HG03432 (cell line): ENCODE data around the gene CHMP1A.

ENCODE experiments used
- ATAC-seq: cut with Tn5 transposase; IDR thresholded peaks from one replicate; pipeline ENCODE4 v1.9.1; 2021; ENCODE audit warnings: mild to moderate bottlenecking, moderate library complexity; ENCODE audit not compliant: unreplicated experiment

CHMP1A gene

DNA sequence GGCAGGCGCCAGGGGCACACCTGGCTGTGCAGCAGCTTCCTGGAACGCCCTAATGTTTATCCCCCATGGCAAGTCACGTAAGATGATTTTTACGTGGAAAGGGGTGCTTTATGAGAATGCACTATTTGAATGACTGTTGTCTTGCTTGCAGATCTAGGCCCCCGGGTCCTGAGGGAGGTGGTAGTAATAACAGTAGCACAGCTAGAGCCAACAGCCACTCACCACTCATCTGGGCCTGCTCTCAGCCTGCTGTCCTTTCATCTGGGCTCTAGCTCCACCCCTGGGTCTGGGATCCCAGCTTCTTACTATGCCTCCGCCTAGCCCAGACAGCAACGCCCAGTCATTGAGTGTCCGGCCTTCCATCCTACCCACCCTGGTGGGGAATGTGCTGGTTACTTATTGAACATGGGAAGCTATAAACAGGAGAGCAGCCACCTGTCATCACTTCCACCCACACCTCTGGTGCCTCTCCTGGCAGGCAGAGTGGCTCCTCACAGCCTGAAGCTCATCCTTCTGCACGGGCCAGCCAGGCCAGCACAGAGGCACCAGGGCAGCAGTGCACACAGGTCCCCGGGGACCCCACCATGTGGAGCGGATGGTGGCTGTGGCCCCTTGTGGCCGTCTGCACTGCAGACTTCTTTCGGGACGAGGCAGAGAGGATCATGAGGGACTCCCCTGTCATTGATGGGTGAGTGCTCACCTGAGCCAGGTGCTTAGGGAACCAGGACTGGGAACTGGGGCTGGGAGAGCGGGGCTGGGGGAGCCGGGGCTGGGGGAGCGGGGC is 27.5 kb downstream of the CHMP1A start:
- ATAC-seq = no peak

DNA sequence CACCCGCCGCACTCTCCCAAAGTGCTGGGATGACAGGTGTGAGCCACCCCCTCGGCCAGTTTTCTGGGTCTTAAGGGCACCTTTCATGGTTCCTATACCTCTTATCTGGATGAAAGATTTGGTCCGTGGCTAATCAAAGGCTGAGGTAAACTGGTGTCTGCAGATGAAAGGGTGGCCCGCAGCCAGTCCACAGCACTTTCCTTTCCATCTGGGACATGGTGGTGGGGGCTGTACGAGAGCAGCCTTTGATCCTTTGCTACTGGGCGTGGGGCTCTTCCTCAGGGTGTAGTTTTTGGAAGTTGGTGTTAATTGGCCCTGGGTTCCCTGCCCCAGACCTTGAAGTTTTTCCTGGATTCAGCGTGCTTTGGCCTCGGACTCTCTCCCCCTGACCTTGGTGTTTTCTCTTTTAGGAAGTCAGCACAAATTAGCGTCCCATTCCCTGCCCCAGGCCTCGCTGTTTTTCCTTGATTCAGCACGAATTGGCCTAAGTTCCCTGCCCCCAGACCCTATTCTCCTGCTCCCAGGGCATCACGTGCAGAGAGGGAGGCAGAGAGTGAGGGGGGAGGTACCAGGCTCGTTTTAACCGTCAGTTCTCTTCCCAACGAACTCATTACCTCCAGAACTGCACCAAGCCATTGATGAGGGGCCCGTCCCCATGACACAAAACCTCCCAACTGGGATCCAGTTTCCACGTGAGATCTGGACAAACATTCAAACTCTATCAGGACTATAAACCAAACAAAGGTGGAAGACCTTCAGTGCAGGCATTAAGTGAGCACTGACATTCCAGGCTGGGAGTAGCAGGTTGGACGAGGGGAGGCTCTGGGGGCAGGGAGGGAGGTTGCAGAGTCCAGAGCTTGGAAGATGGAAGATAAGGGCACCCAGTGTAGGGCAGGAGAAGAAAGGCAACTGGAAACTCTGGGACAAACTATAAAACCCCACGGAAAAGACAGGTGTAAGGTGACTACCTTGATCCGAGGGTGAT is 32.4 kb downstream of the CHMP1A start:
- no peak for ATAC-seq

DNA sequence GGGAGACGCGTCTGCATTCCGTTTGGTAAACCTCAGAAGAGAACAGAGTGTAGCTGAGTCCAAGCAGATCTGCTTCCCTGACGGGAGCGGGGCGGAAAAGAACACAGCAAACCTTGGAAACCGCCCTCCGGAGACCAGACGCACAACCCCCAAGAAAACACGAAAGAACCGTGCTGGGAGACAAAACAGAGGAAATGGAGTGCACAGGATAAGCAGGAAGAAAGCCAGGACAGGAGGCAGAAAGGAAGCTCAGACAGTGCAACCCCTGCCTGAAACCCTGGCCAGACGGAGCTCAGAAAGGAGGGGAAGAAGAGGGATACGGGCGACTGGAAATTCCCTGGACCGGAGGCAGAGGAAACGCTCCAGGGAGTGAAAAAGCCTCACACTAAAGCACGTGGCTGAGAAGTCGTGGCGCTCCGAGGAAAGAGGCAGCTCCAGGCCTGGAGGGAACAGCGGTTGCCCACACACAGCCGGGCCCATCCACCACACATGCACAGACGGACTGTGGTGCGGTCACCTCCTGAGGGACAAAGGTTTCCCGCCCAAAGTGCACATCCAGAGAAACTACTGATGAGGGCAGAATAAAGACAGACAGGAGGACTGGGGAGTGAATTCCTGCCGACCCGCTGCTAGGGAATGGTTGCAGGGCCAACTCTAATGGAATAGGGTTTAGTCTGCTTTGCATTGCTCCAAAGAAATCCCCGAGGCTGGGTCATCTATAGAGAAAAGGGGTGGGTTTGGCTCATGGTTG is 33.8 kb downstream of the CHMP1A start:
- ATAC-seq = no peak

DNA sequence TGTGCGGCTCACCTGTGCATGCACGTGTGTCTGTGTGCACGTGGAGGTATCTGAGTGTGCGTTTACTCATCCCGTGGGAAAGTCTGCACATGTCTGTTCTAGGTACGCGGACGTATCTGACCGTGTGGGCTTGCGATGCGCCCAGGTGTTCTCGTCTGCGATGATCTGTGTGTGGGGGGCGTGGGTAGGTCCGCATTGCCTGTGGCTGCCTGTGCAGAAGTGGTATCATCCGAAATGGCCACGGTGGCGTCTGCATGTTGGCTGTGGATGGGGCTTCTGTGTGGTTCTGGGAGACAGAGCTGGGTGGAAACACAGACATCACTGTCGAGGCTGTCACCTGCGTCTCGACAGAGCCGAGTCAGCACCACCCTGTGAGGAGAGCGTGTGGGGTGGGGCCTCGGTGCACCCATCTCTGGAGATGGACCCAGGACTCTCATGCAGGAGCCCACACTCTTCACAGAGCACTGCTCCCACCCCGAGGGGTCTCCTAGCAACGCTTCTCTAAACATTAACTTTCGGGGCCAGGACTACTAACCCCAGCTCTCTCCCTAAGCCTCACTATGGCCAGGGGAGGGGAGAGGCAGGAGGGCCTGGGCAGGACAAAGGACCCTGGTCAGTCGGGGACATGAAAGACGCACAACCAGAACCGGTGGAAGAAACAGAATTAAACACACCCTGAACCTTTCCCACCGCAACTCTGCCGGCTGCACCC is 35.7 kb downstream of the CHMP1A start:
- no peak for ATAC-seq

DNA sequence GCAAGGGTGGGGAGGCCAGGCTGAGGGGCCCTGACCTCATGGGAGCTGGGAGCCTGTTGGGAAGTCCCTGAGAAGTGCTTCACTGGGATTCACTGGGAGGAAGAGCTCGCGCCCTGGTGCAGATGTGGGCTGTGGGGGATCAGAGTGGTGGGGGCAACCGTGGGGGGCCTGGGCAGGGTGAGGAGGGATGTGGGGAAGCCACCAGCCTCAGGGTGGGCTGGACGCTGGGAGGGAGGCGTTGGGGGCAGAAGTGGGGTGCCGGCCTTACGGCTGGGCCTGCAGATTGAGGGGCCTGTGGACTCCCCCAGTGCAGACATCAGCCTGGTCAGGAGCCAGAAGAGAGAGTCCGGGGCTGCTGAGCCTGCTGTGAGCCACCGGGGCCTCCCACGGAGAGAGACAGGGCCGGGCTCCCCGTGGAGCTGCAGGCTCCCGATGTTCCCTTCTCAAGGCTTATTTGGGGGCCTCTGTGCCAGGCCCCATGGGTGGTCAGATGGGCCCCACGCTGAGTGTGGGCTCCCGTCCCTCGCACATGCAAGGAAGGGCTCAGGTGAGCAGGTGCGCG is 36.3 kb downstream of the CHMP1A start:
- ATAC-seq = no peak

DNA sequence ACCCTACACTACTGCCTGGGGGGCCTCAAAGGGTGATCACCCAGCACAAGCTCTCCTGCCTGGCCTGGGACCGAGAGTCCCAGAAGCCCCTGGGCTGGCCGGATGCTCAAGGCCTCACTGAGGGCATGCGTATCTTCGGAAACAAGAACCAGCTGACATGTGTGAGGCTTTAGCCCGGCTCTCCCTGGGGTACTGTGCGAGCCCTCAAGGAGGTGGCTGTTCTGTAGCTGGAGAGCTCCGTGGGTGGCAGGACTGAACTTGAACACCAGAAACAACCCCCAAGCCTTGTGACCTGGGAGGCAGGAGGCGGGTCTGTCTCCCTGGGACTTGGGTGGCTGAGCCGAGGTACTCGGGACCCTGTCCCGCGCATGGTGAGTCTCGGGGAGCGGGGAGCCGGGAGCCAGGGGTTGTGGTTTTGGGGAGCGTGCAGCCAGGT is 37.1 kb downstream of the CHMP1A start:
- no peak for ATAC-seq

DNA sequence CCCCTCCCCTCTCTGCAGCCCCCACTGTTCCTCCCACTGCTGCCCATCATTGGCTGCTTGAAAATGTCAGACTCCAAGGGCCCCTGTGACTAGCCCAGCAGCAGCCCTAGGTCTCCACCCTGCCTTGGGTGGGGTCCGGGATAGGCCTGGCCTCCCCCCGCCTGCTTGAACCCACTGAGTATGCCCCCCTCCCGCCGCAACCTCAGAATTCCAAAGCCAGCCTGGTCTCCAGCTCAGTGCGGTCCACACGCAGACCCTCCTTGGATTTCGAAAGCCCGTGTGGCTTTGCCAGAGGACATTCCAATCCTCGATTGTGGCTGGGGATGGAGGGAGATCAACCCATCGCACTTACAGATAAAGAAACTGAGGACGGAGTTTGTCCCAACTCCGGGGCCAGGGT is 37.7 kb downstream of the CHMP1A start:
- ATAC-seq = no peak

DNA sequence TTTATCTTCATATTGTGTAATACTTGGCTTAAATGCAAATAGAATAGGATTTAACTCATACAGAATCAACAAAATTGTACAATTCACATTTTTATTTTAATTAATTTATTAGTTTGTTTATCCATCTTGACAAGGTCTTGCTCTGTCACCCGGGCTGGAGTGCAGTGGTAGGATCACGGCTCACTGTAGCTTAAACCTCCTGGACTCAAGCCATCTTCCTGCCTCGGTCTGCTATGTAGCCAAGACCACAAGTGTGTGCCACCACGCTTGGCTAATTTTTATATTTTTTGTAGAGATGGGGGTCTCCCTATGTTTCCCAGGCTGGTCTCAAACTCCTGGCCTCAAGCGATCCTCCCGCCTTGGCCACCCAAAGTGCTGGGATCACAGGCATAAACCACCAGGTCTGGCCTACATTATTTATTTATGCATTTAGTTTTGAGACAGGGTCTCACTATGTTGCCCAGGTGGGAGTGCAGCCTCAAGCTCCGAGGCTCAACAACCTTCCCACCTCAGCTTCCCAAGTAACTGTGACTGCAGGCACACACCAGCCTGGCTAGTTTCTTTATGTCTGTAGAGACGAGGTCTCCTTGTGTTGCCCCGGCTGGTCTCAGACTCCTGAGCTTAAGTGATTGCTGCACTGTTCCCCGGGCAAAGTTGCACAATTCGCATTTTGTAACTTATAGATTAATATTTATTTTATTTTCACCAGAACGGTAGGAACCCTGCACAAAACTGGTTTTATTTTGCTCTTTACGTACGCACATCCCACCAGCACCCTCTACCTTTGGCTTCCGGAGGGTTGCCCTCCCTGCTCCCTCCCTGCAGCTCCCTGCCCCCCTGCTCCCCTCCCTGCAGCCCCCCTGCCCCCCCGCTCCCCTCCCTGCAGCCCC is 39.2 kb downstream of the CHMP1A start:
- no peak for ATAC-seq

DNA sequence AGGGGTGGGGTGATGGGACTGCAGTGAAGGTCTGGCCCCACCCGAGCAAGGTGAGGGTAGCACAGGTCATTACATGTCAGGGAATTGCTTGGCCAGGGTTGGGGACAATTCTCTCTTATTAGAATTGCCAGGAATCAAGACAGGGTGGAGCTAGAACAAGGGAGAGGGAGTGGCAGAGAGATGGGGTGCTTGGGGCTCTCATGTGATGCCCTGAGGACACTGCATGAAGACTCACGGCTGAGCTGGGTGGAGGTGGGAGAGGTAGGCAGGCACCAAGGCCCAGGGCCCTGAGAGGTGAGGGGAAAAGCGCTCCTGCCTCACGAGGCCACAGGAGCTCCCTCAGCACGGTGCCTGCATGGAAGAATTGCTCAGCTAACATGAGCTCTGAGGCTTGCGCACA is 40.5 kb downstream of the CHMP1A start:
- ATAC-seq = no peak

DNA sequence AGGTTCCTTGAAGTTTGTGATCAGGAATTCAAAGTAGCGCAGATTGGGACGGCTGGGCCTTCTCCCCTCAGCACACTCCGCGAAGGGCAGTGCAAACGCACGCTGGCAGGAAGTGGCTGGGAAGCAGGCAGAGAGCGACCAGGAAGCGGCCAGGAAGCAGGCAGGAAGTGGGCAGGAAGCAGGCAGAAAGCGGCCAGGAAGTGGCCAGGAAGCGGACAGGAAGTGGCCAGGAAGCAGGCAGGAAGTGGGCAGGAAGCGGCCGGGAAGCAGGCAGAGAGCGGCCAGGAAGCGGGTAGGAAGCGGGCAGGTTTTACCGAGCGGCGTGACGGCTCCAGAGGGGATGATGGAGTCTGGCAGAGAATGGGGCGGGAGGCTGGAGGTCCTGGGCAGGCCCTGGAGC is 40.9 kb downstream of the CHMP1A start:
- no peak for ATAC-seq

DNA sequence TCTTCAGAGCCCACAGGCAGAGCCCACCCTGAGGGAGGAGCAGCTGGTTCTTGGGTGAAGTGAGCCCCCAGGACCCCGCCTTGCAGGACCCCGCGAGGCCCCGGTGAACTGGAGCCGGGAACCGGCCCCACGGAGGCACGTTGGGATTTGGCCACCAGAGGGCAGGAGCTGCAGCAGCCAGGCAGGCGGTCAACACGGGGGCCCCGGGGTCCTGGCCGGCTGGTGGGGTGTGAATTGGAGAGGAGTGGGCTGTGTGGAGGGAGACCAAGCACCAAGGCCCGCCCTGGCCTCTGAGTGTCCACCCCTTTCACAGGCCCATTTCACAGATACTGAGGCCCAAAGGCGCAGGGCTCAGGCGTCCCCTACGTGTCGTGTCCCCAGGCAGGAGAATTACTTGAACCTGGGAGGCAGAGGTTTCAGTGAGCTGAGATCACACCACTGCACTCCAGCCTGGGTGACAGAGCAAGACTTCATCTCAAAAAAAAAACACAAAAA is 41.9 kb downstream of the CHMP1A start:
- ATAC-seq = no peak

DNA sequence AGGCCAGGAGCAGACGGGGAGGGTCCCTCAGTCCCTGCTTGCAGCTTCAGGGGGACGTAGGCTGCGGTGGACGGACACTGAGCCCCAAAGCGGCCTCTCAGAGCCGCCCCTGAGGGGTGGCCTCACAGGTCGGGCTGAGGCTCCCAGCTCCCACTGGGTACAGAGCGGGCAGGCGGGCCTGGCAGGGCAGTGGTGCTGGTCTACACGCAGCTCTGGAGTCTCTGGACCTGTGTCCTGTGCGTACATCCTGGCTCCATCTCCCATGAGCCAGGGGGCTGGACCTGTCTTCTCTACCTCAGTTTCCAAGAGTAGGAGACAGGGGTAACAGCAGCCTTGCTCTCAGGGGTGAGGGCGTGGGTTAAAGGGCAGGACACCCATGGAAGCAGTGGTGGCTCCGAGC is 42.3 kb downstream of the CHMP1A start:
- no peak for ATAC-seq

DNA sequence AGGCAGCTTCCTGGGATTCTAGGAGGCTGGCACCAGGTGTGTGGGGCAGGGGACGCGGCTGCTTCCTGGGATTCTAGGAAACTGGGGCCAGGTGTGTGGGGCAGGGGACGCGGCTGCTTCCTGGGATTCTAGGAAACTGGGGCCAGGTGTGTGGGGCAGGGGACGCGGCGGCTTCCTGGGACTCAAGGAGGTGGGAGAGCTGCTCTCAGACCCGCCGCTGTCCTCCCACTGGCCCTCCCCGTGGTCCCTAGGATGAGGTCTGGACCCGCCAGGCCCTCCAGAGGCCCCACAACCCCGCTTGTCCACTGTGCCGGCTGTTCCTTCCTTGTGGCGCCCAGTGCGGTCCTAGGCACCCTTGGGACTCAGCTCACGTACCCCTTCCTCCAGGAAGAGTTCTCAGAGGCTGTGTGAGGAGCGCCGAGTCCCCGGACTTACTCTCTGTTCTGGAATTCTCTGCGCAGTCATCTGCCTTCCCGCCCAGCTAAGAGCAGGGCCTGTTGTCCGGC is 43.5 kb downstream of the CHMP1A start:
- no peak for ATAC-seq

DNA sequence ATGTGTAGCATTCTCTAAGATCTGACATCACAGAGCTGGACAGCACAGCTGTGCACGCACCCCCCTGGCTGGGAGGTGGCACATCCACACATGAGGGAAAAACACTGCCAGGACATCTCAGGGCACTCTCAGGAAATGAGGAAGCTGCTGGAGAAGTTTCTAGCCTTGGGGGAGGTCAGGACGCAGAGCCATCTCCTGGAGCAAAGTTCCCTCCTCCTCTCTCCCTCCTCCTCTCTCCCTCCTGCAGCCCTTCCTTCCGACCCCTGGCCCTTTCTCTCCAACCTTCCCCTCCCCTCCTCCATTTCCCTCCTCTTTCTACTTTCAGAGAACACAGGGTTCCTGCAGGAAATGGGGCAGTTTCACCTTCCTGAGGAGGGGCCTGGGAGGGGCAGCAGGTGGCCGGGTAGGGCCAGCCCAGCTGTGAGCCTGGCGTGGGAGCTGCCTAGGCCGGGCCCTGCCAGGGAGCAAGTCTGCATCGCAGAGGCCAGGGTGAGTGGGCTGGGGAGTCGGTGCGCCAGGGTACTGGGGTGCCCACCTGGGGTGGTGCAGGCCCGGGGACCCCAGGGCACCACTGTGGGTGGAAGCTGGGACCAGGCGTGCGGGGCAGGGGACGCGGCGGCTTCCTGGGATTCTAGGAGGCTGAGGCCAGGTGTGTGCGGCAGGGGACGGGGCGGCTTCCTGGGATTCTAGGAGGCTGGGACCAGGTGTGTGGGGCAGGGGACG is 44.1 kb downstream of the CHMP1A start, which contains the start of gene DPEP1:
Gene DPEP1, plus strand, starts transcription at position 412 of the 723 bp plus-strand sequence. CDS start 16,769 bp downstream, outside the sequence.
- ATAC-seq = no peak

DNA sequence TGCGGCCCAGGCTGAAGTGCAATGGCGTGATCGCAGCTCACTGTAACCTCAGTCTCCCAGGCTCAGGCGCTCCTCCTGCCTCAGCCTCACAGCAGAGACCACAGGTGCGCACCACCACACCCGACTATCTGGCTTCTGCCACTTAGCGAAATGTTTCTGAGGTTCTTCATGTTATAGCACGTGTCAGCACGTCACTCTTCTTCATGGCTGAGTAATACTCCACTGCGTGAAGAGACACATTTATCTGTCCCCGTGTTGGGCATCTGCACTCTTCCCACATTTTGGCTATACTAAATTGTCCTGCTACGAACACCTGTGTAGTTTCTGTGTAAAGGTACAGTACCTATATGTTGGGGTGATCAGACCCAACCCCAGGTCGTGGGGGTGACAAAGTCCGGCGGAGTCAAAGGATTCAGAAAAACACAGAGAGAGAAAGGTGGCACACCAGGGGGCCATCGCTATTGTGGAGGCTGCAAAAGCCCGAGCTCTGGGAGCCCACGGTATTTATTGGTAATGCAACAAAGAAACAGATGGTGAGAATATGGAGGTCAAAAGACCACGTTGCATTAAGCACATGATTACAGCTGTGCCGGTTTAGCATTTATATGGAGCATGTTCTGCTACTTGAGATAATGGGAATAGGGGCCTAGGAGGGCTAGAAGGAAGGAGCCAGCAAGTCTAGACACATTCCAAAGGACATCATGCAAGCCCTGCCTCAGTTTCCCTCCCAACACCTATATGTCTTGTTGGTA is 44.9 kb downstream of the CHMP1A start:
- no peak for ATAC-seq

DNA sequence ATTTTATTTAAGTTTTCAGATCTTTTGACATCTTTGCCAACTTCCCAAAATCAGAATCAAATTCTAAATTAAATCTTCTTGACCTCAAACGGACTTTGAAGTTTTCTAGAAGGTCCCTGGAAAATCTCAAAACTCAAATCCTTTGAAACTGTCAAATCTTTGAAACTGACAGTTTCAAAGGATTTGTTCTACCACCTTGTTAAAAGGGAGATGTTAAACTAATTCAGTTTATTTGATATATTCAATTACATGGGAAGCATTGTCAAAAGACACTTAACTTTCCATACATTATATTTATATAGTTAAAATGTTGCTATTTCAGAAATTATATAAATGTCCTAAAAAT is 47.4 kb downstream of the CHMP1A start:
- ATAC-seq = no peak

DNA sequence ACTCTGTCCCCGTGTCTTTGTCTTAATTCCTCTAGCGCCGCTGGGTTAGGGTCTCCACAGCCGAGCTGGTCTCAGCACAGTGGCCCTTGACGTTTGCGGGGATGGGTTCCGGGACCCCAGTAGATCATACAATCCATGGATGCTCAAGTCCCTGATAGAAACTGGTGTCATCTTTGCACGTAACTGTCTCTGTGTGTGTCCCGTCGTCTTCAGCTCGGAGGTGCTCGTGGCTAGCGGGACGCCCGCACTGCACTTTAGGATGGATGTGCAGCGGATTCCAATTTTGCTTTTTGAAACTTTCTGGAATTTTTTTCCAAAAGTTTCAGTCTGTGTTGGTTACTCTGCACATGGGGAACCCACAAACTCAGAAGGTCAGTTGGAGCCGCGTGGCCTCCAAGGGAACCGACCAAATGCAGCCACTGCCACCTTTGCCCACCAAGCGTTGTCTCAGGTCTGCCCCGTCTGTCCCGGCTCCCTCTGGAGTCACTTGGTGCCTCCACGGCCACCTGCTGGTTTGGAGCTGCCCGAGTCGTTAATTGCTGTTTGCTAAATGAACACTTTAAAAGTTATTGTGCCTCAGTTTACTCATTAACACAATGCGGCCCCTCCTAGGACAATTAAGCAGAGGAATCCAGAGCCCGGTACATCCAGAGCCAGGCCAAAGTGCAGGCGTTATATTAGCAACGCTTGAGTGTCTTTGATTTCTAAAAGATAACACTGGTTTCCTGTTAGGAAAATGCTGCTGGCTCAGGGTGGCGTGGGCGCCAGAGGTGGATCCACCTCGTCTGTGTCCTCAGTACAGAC is 49.4 kb downstream of the CHMP1A start:
- ATAC-seq = no peak
